Superior temporal gyrus (tissue), 1 donor: ENCODE measurements around the gene OGDH.
"Not testable (repeated sequence)": the region's sequence is repeated elsewhere in the genome, so short reads cannot be mapped to it uniquely, and the experiment has no call there.

Experiments used
- DNase-seq: peaks from one replicate; pipeline ENCODE4 v3.0.0-alpha.2; 2016; ENCODE audit errors: extremely low spot score

OGDH gene

DNA sequence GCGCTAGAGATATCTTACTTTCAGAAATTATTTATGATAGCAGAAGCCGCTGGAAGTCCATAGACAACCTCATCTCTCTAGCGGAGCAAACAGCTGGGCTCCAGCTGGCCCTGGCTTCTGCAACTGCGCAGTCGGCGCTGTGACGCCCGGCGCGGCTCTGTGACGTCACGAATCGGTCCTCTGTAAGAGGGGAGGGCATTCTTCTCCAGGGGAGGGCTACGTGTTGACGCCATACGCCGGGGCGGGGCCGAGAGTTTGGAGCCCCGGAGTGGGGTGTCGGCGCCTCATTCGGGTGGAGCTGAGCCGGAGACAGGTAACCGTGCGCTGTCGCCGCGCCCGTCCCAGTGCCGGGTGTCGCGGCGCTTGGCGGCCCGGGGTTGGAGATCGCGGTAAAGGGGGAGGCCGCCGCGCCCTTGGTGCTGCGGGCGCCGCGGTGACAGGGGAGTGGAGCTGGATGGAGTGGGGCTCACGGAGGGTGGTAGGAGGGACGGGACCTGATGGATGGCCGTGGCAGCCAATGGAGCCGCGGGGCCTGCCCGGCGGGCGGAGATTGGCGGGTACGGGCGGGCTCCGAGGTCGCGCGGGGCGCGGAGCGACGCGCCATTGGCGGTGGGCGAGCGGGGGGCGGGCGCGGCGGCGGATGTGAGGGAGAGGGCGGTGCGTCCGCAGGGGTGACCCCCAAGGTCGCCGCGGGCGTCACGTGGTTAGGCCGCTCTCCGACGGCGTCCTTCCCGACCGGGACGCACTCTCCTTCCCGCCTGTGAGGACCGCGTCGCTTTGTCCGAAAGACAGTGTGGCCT is at the start of gene OGDH:
Gene OGDH, plus strand, starts transcription at position 287 of the 800 bp plus-strand sequence. CDS start 17,717 bp downstream, outside the sequence.
- DNase-seq: peak; percentile 99

DNA sequence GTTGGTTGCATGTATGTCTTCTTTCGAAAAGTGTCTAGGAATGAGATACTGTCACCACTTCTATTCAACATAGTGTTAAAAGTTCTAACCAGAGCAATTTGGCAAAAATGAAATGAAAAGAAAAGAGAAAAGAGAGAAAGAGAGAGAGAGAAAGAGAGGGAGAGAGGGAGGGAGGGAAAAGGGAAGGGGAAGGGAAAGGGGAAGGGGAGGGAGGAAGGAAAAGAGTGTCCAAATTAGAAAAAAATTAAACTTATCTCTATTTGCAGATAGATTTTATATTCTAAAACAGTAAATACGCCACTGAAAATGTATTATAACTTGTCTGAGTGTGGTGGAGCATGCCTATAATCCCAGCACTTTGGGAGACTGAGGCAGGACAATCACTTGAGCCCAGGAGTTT is 48.9 kb upstream of the OGDH start:
- no peak for DNase-seq

DNA sequence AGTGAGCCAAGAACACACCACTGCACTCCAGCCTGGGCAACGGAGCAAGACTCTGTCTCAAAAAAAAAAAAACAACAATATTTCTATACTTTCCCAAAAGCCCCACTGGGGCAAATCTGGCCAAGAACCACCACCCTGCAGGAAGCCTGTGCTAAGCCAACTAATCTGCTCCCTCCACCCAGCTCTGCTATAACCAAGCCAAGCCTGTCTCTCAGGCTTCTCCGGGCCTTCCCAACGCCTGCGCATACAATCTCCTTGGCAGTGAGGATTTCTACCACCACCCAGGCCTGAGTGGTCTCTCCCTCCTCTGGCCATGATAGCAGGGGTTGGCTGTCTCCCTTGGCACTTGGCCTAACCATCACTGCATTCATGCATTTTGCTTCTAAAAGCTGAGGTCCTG is 46.9 kb upstream of the OGDH start:
- no peak for DNase-seq

DNA sequence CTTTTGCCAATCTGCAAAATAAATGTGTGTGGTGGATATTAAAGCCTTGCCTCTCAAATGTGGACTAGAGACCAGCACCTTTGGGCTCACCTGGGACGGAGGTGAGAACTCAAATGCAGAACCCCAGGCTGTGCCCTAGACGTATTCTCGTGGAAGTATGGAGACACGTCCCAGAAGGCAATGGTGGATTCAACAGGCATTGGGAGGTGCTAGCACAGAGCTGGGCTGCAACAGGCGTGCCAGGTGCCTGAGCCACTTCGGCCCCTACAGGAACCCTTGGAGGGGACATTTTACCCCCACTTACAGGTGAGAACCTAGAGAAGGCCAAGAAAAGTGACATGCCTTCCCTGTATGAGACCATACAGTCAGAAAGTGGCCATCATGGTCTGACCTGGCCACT is 44.9 kb upstream of the OGDH start:
- DNase-seq: no peak

DNA sequence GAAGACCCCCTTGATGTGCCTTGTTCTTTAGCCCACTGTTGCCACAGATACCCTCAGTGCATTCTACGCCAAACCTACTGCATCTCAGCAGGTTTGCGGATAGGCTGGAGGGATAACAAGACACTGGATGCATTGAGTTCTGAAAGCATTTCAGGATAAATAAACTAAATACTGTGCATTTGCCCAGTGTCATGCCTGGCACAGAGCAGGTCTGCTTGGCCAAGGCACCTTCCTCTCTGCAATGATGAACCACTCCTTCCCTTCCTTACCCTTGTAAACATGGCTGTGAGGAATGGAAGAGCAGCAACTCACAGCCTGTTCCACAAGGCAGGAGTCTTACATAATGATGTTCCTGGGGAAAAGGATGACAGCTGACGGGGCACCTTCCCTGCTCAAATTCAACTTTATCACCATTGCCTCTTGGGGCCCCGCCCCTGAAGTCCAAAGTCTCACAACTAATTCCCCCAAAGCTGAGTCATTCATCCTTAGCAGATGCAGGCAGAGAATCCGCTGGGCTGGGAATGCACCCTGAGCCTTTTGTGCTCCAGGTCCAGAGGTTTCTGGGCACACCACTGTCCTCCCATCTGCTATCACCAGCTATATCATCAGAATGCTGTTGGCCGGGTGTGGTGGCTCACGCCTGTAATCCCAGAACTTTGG is 44.3 kb upstream of the OGDH start:
- DNase-seq: no peak

DNA sequence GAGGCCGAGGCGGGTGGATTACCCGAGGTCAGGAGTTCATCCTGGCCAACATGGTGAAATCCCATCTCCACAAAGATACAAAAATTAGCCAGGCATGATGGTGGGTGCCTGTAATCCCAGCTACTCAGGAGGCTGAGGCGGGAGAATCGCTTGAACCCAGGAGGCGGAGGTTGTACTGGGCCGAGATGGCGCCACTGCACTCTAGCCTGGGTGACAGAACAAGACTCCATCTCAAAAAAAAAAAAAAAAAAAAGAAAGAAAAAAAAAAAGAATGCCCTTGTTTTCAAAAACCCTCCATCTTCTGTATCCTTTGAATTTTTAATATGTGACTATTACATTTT is 43.8 kb upstream of the OGDH start:
- DNase-seq: not testable (repeated sequence)

DNA sequence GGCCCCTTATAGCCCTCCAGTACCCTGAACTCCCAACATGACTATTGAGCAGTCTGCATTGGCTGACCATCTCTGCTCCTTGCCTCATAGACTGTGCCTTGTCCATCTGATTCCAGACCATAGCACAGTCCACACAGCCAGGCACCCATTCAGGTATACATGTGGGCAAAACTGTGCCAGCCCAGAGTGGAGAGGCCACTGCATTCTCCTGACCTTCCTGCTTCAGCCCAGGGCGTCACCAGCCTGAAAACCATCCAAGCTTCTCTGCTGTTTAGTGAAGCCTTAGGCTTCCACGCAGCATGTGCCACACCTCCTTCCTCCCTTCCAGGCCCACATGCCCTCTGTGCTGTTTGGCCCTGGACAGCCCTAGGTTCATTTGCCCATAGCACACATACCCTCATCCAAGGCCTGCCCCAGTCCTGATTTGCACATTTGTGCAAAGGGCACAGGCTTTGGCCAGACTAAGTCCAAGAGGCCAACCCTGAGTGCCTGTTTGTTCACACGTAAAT is 43.2 kb upstream of the OGDH start:
- DNase-seq: no peak

DNA sequence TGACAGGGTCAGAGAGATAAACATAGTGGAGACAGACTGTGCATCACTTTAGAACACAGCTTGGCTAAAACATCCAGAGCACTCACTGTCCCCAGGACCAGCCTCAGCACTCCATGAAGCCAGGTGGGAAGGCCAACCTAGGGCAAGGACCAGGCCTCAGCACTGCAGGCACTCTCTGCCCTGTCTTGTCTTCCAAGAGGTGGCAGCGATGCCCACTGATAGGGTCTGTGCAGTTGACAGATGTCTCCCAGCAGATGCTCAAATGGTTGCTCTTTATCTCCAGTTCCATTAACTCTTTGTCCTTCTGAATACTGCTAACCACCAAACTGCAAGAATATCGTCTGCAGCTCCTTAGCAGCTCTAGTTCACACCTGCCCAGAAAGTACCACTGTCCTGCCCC is 41.8 kb upstream of the OGDH start:
- no peak for DNase-seq

DNA sequence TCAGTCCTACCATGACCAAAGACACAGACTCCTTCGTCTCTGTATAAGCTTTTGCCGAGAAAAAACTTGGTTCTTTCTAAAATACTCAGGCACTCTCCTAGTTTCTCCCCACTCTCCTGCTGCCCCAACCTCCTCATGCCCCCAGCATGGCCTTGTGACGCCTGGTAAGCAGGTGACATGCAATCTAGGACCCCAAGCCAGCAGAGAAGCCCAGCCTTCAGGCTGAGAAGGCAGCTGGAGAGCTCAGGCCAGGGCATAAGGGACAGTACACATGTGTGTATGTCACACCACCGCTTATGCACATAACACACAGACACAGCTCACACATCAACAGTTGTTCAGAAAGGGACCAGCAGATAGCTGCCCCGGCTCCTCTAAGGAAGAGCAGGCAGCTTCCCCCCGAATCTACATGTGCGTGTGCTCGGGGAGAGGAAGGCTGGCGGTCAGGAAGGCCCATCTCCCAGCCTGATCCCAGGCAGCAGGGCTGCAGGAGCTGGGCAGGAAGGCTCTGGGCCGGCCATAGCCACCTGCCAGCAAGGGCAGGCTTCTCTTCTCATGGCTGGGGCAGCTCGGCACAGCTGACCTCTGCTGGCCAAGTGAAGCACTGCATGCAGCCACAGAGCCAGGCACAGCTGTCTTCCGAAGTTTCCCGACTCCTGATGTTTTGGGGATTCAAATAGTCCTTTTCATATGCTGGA is 41.2 kb upstream of the OGDH start:
- DNase-seq: peak; percentile 79

DNA sequence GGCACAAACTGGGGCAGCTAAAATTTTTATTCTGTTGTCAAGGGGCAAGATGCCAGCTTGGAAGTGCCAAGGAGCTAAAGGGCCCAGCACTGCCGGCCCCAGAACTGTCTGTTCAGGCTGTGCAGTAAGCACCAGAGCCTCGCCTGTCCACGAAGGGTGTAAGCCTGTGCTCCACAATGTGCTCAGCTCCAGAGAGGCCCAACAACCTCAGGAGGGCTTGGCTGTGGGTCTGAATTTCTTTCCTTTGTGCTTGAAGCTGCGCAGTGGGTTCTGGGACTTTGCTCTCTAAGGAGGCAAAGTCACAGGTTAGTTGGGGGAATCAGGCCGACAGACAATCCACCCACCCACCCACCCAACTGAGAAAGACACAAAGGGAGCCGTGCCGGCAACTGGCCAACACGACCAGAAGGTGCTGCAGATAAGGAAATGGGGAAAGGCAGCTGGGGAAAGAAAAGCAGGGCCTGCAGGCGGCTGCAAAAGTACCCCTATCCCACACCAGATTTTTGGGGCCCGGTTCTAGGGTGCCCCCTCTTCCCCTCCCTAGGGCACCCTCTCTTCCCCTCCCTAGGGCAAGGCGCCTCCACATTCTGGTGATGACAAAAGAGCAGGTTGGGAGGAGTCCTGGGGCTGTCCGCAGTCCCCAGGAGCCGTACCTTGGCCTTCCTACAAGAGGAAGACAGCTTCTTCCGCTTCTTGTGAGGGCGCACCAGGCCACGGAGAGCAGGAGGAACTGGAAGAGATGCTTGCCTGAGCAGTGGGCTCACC is 40.5 kb upstream of the OGDH start:
- DNase-seq: no peak

DNA sequence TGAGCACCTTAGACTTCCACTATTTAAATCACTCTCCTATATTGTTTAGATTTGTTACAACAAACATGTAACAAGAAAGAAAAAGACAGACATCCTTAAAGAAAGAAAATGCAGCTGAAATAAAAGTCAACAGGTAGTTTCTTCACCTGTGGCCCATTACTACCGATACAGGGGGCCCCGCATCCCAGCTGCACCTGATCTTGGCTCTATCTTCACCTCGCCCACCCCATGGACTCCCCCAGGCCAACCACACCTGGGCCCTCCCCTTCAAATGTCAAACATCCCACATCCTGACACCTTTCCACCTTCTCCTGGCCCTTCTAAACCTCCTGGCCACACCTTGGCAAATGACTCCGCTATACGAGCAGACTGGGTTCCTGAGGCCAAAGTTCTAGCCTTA is 39.7 kb upstream of the OGDH start:
- no peak for DNase-seq

DNA sequence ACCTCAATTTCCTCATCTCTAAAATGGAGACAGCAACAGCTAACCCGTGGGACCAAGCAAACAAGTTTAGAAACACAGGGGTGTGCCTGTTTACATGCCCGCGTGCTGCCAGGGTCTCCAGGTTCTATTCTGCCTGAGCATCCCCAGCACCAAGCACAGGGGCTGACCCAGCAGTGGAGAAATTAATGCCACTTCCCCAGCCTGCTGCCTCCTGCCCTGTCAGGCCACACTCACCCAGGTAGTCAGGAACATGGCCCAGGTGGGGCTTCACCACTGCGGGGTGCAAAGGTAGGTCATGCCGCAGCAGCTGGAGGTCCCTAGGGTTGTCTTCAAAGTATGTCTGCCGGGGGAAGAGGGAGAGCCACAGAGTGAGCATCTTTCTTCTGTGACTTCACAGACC is 38.5 kb upstream of the OGDH start:
- no peak for DNase-seq

DNA sequence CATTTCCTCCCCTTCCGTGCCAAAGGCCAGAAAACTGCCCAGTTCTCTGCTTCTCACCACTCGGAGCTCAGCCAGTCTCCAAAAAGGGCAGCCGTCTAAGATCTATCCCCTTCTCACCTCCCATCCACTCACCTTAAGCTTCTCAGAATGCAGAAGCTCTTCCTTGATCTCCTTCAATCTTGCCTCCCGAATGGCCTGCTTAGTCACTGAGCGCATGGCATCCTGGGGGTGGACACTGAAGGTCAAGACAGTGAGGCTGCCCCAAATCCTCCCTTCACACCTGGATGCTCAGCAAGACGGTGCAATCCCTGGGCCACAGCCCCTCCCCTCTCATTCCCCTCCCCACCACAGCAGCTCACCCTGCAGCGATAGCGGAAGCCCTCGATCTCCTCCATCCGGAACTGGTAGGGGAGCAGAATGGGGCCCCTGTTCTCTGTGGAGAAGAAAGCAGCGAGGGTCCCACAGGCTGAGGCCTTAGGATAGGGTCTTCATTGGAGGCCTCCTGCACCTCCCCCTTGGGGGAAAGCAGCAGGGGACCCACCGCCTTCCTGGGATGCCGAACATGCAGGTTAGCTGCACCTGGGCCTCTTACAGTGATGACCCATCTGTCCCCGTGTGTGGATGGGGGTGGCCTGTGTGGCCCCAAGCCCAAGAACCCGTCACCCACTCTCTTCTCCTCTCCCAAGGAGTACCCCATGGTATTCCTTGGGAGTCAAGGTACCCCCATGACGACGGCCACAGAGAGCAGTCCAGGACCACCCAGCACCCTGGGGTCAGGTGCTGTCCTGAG is 37.5 kb upstream of the OGDH start:
- no peak for DNase-seq

DNA sequence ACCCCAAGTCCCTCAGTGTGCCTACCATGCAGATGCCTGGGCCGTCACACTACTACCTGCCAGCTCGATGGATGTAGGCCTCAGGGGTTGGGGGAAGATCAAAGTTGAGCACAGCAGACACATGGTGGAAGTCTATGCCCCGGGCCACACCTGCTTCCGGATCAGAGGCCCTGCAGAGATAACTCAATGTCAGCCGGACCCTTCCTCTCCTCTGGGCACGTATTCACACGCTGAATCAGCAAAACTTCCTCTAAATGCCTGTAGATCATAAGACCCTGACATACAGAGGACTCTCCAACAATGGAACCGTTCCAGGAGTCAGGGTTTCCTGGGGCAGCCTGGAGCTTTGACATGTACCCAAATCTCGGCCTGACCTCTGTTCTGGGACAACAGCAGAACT is 36.5 kb upstream of the OGDH start:
- DNase-seq: no peak

DNA sequence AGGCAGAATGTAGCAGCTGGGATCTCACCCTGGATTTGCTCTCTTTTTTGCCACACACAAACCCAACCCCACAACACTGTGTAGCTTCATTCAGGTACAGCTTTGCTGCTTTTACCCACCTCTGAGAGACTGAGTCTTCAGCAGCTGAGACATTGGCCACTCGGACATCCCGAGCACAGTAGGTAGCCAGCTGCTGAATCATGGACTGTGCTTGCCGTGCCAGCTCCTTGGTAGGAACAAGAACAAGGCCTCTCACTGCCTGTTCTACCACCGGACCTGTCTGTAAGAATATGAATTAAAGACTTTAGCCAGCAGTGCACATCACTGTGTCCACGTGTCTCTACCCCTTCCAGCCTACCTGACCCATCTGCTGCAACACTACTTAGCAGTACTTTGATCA is 33.7 kb upstream of the OGDH start:
- no peak for DNase-seq

DNA sequence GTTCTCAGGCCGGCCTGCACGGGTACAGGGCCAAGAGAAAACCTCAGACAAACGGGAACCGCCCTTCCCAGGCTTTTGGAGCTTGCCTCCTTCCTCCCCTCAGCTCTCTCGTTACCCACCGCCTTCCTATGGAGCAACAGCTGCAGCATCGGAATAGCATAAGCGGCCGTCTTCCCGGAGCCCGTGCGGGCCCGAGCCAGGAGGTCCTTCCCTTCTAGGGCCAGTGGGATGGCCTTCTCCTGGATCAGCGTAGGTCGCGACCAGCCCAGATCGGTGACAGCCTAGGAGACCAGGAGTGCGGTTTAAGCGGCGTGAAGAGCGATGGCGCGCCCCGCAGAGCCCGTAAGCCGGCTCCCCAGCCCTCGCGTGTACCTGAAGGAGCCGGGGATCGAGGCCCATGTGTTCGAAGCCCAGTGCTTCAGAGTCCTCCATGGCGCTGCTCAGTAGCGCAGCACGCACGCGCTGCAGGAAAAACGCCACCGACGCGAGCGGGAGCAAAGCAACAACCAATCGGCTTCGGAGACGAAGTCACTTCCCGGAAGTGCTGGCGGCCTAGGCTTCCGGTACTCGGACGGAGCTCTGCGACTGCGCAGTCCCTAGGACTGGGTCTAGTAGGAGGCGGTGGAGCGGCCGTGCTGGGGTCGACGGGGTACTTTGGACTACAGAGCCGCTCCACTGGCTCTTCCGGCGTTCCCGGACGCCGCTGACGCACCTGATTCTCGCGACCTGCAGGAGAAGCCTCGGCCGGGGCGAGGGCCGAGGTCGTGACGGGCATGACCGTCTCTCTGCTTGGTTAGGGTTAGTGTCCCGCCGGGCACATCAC is 32.8 kb upstream of the OGDH start, which contains the start of gene DDX56:
Gene DDX56, minus strand, starts transcription at position 445 of the 823 bp plus-strand sequence. Its CDS starts 13 bp downstream, at position 432.
- DNase-seq: peak; percentile 99

DNA sequence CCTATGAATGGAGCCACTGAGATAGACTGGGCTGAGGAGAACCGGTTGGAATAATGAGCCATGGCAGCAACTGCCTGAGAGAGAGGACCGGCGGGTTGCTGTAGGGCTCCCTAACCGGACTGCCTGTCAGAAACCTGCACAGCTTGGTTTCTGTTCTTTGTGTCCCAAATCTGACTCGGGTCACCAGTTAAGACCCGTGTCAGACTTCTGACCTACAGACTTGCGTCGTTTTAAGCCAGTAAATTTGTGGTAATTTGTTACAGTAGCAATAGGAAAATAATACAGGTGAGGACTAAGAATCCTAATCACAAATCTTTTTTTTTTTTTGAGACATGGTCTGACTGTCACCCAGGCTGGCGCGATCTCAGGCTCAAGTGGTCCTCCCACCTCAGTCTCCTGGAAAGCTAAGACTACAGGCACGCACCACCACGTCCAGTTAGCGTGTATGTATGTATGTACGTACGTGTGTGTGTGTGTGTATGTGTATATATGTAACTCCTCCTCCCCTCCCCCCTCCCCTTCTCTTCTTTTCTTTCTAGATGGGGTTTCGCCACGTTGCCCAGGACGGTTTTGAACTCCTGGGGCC is 32.0 kb upstream of the OGDH start:
- no peak for DNase-seq

DNA sequence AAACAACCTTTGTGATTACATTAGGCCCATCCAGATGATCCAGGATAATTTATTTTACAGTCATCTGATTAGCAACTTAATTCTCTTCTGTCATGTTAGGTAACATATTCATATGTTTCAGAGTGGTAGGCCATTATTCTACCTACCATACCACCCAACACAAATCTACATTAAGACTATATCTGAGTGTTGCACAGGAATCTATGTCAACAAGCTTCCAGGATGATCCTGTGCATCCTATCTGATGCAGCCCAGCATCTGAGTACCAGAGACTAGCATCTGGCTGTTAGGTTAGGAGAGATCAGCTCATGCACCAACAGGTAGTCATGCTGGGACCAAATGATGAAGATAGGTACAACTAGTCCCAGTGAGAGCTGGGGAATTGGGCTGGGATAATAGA is 31.4 kb upstream of the OGDH start:
- no peak for DNase-seq

DNA sequence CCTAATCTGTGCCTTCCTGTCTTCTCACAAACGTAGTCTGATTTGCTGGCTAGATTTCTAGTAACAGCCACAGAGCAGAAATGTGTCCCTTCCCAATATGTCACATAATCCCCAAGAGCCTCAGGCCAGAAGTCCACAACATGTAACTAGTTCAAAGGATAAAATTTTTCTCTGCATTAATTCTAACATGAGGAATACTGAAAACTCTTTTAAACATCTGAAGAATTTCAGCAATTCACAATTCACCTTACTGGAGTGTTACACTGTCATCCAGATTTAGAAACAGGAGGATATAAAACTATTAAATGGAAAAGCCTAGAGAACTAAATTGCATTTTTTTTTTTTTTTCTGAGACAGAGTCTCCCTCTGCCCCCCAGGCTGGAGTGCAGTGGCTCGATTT is 30.2 kb upstream of the OGDH start:
- no peak for DNase-seq
